MCF 10A (cell line): ENCODE results near the gene SSMEM1. TPM values are rescaled to one million over a fixed set of nuclear protein-coding genes. Genes with fewer than 3 reads are reported as not detected.

Experiments used
- Bru-seq: library from RNA; stranded (reverse); fragments of 400-500 nt; gene quantifications from one replicate; lab custom pipeline; 2021; lab: Mats Ljungman, UMichigan
- BruChase-seq, 2 experiments: library from RNA; stranded (reverse); fragments of 400-500 nt; gene quantifications; one replicate each; lab custom pipeline; 2021; lab: Mats Ljungman, UMichigan
- BruUV-seq: library from RNA; stranded (reverse); fragments of 400-500 nt; replicated peaks from 2 replicates; lab custom pipeline; 2021; lab: Mats Ljungman, UMichigan
- CTCF ChIA-PET: fragments of 300-600 bp; sonication (Branson Sonifier 250); formaldehyde crosslinking; extraction: SDS; loops from one replicate; lab custom pipeline; 2021; ENCODE audit warnings: antibody characterized with exemption, inconsistent platforms; lab: Yijun Ruan, JAX
- POLR2A ChIA-PET: fragments of 300-600, 350-650 bp; sonication (Branson Sonifier 250); formaldehyde crosslinking; extraction: SDS; loops from one replicate; lab custom pipeline; 2020; ENCODE audit warnings: antibody characterized with exemption, inconsistent platforms; lab: Yijun Ruan, JAX
- DNase-seq: peaks from one replicate; pipeline ENCODE4 v3.0.0-alpha.2; 2018; ENCODE audit not compliant: unreplicated experiment
- H3K27ac Mint-ChIP-seq: one replicate; pipeline ENCODE4 v1.8.0; 2022; ENCODE audit warnings: mild to moderate bottlenecking, low read depth, mixed read lengths; ENCODE audit not compliant: unreplicated experiment
- H3K27me3 Mint-ChIP-seq: one replicate; pipeline ENCODE4 v1.8.0; 2022; ENCODE audit warnings: mixed read lengths; ENCODE audit not compliant: insufficient read depth, unreplicated experiment
- H3K36me3 Mint-ChIP-seq: one replicate; pipeline ENCODE4 v1.8.0; 2022; ENCODE audit warnings: mild to moderate bottlenecking, moderate library complexity, mixed read lengths; ENCODE audit not compliant: insufficient read depth, unreplicated experiment
- H3K4me1 Mint-ChIP-seq: one replicate; pipeline ENCODE4 v1.8.0; 2022; ENCODE audit warnings: mixed read lengths; ENCODE audit not compliant: insufficient read depth, unreplicated experiment
- H3K4me3 Mint-ChIP-seq: one replicate; pipeline ENCODE4 v1.8.0; 2022; ENCODE audit warnings: mild to moderate bottlenecking, moderate library complexity, mixed read lengths; ENCODE audit not compliant: unreplicated experiment
- H3K9me3 Mint-ChIP-seq: one replicate; pipeline ENCODE4 v1.8.0; 2022; ENCODE audit warnings: mixed read lengths; ENCODE audit not compliant: unreplicated experiment
- CTCF ChIP-seq: fragments of 200-600 bp; IDR thresholded peaks from one replicate; pipeline ENCODE4 v1.8.0; 2022; ENCODE audit warnings: antibody characterized with exemption, mild to moderate bottlenecking; ENCODE audit not compliant: unreplicated experiment
- intact Hi-C: fragments of 100-400 bp; cut with micrococcal nuclease; formaldehyde crosslinking; loops from 2 replicates; pipeline ENCODE4 v1.14.1; 2022
- long read RNA-seq: library from polyadenylated mRNA; stranded (forward); transcript quantifications from one replicate; pipeline ENCODE4 v2.0.0, GENCODE V29; 2022
- total RNA-seq: library from RNA; stranded (reverse); gene quantifications from 2 replicates; pipeline ENCODE4 v1.2.3, GENCODE V29; 2022

The SSMEM1 gene, protein sequence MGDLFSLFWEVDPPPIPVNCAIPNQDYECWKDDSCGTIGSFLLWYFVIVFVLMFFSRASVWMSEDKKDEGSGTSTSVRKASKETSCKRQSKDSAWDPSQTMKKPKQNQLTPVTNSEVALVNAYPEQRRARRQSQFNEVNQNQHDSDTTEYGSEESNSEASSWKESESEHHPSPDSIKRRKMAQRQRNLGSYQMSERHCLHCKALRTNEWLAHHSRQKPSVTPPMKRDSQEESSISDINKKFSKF
- not detected in 2 replicates for total RNA-seq
- percentile 15 among the genes with signal in this experiment for Bru-seq, nascent RNA
- BruChase-seq, experiment 1, labeled RNA remaining after a 6-hour chase: percentile 8 among the genes with signal in this experiment
- BruChase-seq, experiment 2, labeled RNA remaining after a 2-hour chase: percentile 8 among the genes with signal in this experiment
- long read RNA-seq: 0 reads

DNA sequence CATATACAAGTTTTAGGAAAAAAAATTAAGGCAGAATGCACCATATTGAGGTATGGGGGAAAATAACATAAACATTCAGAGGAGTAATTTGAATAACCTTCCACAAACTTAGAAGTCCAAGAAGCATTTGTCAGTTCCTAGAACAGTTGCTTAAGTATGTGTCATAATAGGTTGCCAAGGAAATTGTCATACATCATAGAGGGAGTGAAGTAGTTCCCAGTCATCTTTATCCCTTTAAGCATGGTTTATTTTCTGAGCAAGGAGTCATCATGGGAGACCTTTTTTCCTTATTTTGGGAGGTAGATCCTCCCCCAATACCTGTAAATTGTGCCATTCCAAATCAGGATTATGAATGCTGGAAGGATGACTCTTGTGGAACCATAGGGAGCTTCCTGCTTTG, at the start of gene SSMEM1:
Gene SSMEM1 (plus strand): TSS at position 219 of the 400 bp plus-strand sequence. CDS start 51 bp downstream, at position 270.
- no peaks in the 10 kb centered on the region for H3K9me3 Mint-ChIP-seq
- intact Hi-C loops: loop anchor here (10.0 kb wide), 1 partner anchor 147 kb away; no protein-coding TSS in a partner anchor
- no peak within 1 kb of the TSS for H3K4me3 Mint-ChIP-seq
- DNase-seq: peak; percentile 41
- no peak for TF ChIP-seq CTCF
- BruUV-seq: no TSS peak
- H3K27ac Mint-ChIP-seq: peak within 1 kb of the TSS; percentile 37
- ChIA-PET POLR2A (no interaction called here), CTCF (no interaction called here)
- no peaks in the 10 kb centered on the region for H3K27me3 Mint-ChIP-seq
- H3K36me3 Mint-ChIP-seq: peaks cover 21% of the 10 kb centered on the region
- H3K4me1 Mint-ChIP-seq: peaks cover 12% of the 10 kb centered on the region

DNA sequence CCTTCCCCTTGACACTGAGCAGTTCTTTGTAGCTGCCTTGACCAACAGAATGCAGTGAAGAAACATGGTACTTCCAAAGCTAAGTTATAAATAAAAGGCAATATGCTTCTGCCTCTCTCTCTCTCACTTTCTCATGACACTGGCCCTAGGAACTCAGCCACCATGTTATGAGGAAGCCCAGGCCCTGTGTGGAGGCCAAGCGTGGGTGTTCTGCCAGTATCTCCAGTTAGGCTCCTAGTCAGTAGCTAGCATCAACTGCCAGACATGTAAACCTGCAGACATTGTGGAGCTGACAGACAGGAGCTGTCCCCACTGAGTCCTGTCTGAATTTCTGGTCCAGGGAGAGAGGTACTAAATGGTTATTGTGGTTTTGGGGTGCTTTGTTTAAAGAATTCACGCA, 47.6 kb upstream of the SSMEM1 start:
- Mint-ChIP-seq H3K36me3 (peaks cover 67% of the 10 kb centered on the region), H3K4me1 (no peaks in the 10 kb centered on the region), H3K4me3 (no peak overlapping the region), H3K27ac (no peak overlapping the region), H3K9me3 (no peaks in the 10 kb centered on the region), H3K27me3 (no peaks in the 10 kb centered on the region)
- CTCF ChIA-PET: interaction anchor here (0.7 to 1.3 kb wide), 4 partner anchors 25 to 442 kb away, joined by 3 read pairs; no protein-coding TSS in a partner anchor
- DNase-seq: no peak
- no TSS peak for BruUV-seq
- intact Hi-C loops: loop anchor here (10.0 kb wide), 1 partner anchor 85 kb away; the partner anchor contains the start of gene KLHDC10
- TF ChIP-seq CTCF: no peak
- POLR2A ChIA-PET: interaction anchor here (0.9 kb wide), 1 partner anchor 15 kb away, joined by 3 read pairs; no protein-coding TSS in a partner anchor

- Mint-ChIP-seq H3K27me3 (no peaks in the 10 kb centered on the region), H3K4me3 (no peak overlapping the region), H3K27ac (no peak overlapping the region), H3K9me3 (no peaks in the 10 kb centered on the region), H3K4me1 (no peaks in the 10 kb centered on the region), H3K36me3 (peaks cover 71% of the 10 kb centered on the region)
- POLR2A ChIA-PET: interaction anchor here (0.9 kb wide), 1 partner anchor 15 kb away, joined by 3 read pairs; no protein-coding TSS in a partner anchor
- CTCF ChIA-PET: interaction anchor here (0.7 to 1.3 kb wide), 3 partner anchors 25 to 81 kb away, joined by 3 read pairs; no protein-coding TSS in a partner anchor
- intact Hi-C loops: loop anchor here (10.0 kb wide), 1 partner anchor 86 kb away; the partner anchor contains the start of gene KLHDC10
- no TSS peak for BruUV-seq
- TF ChIP-seq CTCF: no peak
- DNase-seq: no peak
Observed at GRCh38 chr7:130160455-130160854, 47.2 kb upstream of the SSMEM1 start.

DNA sequence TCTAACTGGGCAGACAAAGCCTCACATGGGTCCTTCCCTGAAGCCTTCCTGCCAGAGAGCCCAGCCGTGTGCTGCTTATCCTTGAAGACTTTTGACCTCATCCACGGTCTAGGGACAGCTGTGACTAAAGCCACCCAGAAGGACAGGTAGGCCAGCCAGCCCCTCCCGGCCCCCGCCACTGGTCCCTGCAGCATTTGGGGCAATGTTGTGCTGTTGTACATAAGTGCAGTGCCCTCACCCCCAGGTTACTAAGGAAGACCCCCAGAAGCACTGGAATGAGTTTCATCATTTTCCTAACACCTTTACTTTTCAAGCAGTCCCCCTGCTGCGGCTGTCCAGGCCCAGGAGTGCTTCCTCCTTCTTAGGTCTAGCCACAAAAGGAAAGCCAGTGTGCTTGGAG, 45.5 kb upstream of the SSMEM1 start:
- no peak for DNase-seq
- H3K9me3 Mint-ChIP-seq: no peaks in the 10 kb centered on the region
- no peaks in the 10 kb centered on the region for H3K27me3 Mint-ChIP-seq
- POLR2A ChIA-PET: no interaction called here
- BruUV-seq: no TSS peak
- H3K4me1 Mint-ChIP-seq: no peaks in the 10 kb centered on the region
- intact Hi-C loops: loop anchor here (10.0 kb wide), 1 partner anchor 87 kb away; the partner anchor contains the start of gene KLHDC10
- H3K4me3 Mint-ChIP-seq: no peak overlapping the region
- no peak overlapping the region for H3K27ac Mint-ChIP-seq
- H3K36me3 Mint-ChIP-seq: peaks cover 82% of the 10 kb centered on the region
- CTCF ChIA-PET: no interaction called here
- TF ChIP-seq CTCF: no peak
